ENCODE measurements around the gene PLAGL2.

GRCh38 chr20:32205110-32205842 is 2.3 kb downstream of the PLAGL2 start:
- TF ChIP-seq CTCF (IDR thresholded peaks at IDR 0.05) (no peak), POLR2A (IDR thresholded peaks at IDR 0.05) (no peak)
